ENCODE data around the gene TBC1D3B. TPM values are rescaled to one million over a fixed set of nuclear protein-coding genes. Genes with fewer than 3 reads are reported as not detected.
"Not testable (repeated sequence)": the region's sequence is repeated elsewhere in the genome, so short reads cannot be mapped to it uniquely, and the experiment has no call there.

Gene TBC1D3B
- polyA plus RNA-seq, 1 donor from 2014 or later: 0.84 TPM

- Mint-ChIP-seq H3K4me1 (peaks cover 64 to 78% (median 72%) of the 10 kb centered on the region in 3 donors), H3K36me3 (no peaks in the 10 kb centered on the region), H3K27ac (no peak overlapping the region), H3K27me3 (peaks cover 22% of the 10 kb centered on the region), H3K9me3 (no peaks in the 10 kb centered on the region), H3K4me3 (peak overlapping the region in 1 of 4 donors; percentile 34)
Measured at GRCh38 chr17:36131931-36132330, 44.5 kb downstream of the TBC1D3B start.

GRCh38 chr17:36131421-36131820 is 45.0 kb downstream of the TBC1D3B start:
- H3K36me3 Mint-ChIP-seq: no peaks in the 10 kb centered on the region
- peaks cover 21% of the 10 kb centered on the region for H3K27me3 Mint-ChIP-seq
- peaks cover 69 to 81% (median 77%) of the 10 kb centered on the region in 3 donors for H3K4me1 Mint-ChIP-seq
- no peak overlapping the region for H3K27ac Mint-ChIP-seq
- peaks cover 0 to 3% (median 0%) of the 10 kb centered on the region in 3 donors for H3K9me3 Mint-ChIP-seq
- H3K4me3 Mint-ChIP-seq: no peak overlapping the region

DNA sequence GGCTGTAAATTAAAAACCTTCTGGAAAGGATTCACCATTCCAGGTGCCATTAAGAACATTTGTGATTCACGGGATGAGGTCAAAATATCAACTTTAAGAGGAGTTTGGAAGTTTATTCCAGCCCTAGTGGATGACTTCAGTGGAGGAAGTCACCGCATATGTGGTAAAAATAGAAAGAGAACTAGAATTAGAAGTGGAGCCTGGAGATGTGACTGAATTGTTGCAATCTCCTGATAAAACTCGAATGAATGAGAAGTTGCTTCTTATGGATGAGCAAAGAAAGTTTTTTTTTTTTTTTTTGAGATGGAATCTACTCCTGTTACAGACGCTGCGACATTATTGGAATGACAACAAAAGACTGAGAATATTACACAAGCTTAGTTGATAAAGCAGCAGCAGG is 46.1 kb downstream of the TBC1D3B start:
- Mint-ChIP-seq H3K27ac (no peak overlapping the region), H3K27me3 (peaks cover 13% of the 10 kb centered on the region), H3K9me3 (peaks cover 0 to 10% (median 0%) of the 10 kb centered on the region in 3 donors), H3K36me3 (no peaks in the 10 kb centered on the region), H3K4me3 (no peak overlapping the region), H3K4me1 (peaks cover 65 to 74% (median 66%) of the 10 kb centered on the region in 3 donors)

DNA sequence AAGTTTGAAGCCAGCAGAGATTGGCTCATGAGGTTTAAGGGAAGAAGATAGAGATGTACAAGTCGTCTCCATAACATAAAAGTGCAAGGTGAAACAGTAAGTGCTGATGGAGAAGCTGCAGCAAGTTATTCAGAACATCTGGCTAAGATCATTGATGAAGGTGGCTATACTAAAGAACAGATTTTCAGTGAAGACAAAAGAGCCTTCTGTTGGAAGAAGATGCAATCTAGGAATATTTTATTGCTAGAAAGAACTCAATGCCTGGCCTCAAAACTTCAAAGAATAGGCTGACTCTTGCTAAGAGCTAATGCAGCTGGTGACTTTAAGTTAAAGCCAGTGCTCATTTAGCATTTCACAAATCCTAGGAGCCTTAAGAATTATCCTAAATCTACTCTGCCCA is 46.8 kb downstream of the TBC1D3B start:
- H3K4me3 Mint-ChIP-seq: peak overlapping the region in 1 of 4 donors; percentile 35
- no peaks in the 10 kb centered on the region for H3K36me3 Mint-ChIP-seq
- H3K27ac Mint-ChIP-seq: no peak overlapping the region
- peaks cover 60 to 68% (median 61%) of the 10 kb centered on the region in 3 donors for H3K4me1 Mint-ChIP-seq
- peaks cover 13% of the 10 kb centered on the region for H3K27me3 Mint-ChIP-seq
- peaks cover 0 to 10% (median 0%) of the 10 kb centered on the region in 3 donors for H3K9me3 Mint-ChIP-seq

GRCh38 chr17:36128411-36128978 is 47.9 kb downstream of the TBC1D3B start:
- H3K4me3 Mint-ChIP-seq: peak overlapping the region in 2 of 4 donors; percentile 74 to 92
- H3K4me1 Mint-ChIP-seq: peaks cover 57 to 62% (median 58%) of the 10 kb centered on the region in 3 donors
- no peaks in the 10 kb centered on the region for H3K36me3 Mint-ChIP-seq
- peaks cover 15% of the 10 kb centered on the region for H3K27me3 Mint-ChIP-seq
- no peak overlapping the region for H3K27ac Mint-ChIP-seq
- H3K9me3 Mint-ChIP-seq: peaks cover 0 to 10% (median 0%) of the 10 kb centered on the region in 3 donors

DNA sequence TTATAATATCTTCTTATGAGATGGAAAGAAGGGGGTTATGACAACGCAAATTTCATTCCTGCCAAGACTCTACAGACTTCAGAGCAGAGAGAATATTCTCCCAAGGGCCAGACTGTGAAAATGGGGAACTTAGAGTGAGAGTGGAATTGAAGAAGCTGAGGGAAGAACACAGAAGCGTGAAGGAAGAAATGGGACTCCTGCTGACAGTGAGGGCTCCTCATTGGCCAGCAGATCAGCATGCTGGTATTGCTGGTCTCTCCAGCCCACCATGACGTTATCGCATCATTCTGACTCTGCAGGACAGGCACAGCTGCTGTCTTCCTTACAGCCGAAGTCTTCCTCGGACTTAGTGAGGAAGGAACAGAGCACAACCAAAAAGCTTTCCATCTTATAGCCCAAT is 48.5 kb downstream of the TBC1D3B start:
- Mint-ChIP-seq H3K27ac (peak overlapping the region in 2 of 3 donors; percentile 32 to 73), H3K4me1 (peaks cover 52 to 57% (median 53%) of the 10 kb centered on the region in 3 donors), H3K9me3 (peaks cover 0 to 10% (median 0%) of the 10 kb centered on the region in 3 donors), H3K27me3 (peaks cover 15% of the 10 kb centered on the region), H3K36me3 (no peaks in the 10 kb centered on the region), H3K4me3 (peak overlapping the region; percentile 1 to 92 (median 50))

GRCh38 chr17:36127199-36127893 is 49.1 kb downstream of the TBC1D3B start:
- Mint-ChIP-seq H3K4me1 (peaks cover 46 to 51% (median 48%) of the 10 kb centered on the region in 3 donors), H3K9me3 (peaks cover 0 to 10% (median 0%) of the 10 kb centered on the region in 3 donors), H3K4me3 (peak overlapping the region; percentile 1 to 92 (median 53)), H3K27ac (peak overlapping the region; percentile 32 to 84 (median 73)), H3K36me3 (no peaks in the 10 kb centered on the region), H3K27me3 (peaks cover 17% of the 10 kb centered on the region)

- H3K27me3 Mint-ChIP-seq: peaks cover 19% of the 10 kb centered on the region
- peaks cover 0 to 16% (median 0%) of the 10 kb centered on the region in 3 donors for H3K9me3 Mint-ChIP-seq
- no peaks in the 10 kb centered on the region for H3K36me3 Mint-ChIP-seq
- peak overlapping the region in 2 of 4 donors; percentile 43 to 48 for H3K4me3 Mint-ChIP-seq
- H3K4me1 Mint-ChIP-seq: peaks cover 34 to 39% (median 37%) of the 10 kb centered on the region in 3 donors
- no peak overlapping the region for H3K27ac Mint-ChIP-seq
Measured at GRCh38 chr17:36124879-36125824, 51.3 kb downstream of the TBC1D3B start.

DNA sequence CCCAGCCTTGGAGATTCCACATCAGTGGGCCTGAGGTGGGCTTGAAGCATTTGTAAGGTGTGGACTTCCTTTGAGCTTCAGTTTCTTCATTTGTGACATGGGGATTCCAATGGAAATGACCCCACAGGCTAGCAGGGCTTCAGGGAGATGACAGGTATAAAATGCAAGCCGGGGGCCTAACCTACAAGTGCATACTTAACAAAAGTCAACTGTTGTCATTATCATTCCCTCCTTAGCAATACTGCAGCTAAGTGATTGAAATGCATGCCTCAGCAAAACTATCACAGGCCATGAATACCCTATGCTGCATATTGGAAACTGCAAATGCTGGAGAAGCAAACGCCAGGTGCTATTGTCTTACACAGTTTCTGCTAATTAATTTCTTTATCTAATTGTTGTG is 53.0 kb downstream of the TBC1D3B start:
- H3K36me3 Mint-ChIP-seq: no peaks in the 10 kb centered on the region
- H3K4me1 Mint-ChIP-seq: peaks cover 20 to 26% (median 23%) of the 10 kb centered on the region in 3 donors
- no peak overlapping the region for H3K27ac Mint-ChIP-seq
- peaks cover 16% of the 10 kb centered on the region for H3K27me3 Mint-ChIP-seq
- no peak overlapping the region for H3K4me3 Mint-ChIP-seq
- peaks cover 0 to 16% (median 0%) of the 10 kb centered on the region in 3 donors for H3K9me3 Mint-ChIP-seq

GRCh38 chr17:36121099-36121498 is 55.3 kb downstream of the TBC1D3B start:
- Mint-ChIP-seq H3K9me3 (peaks cover 0 to 11% (median 0%) of the 10 kb centered on the region in 3 donors), H3K27me3 (peaks cover 13% of the 10 kb centered on the region)
- not testable (repeated sequence) for H3K36me3 Mint-ChIP-seq, H3K4me1 Mint-ChIP-seq, H3K4me3 Mint-ChIP-seq, H3K27ac Mint-ChIP-seq

- H3K27ac Mint-ChIP-seq: no peak overlapping the region
- peaks cover 13% of the 10 kb centered on the region for H3K27me3 Mint-ChIP-seq
Measured at GRCh38 chr17:36120221-36120620, 56.2 kb downstream of the TBC1D3B start.

GRCh38 chr17:36118477-36119353 is 57.7 kb downstream of the TBC1D3B start:
- peak overlapping the region in 1 of 3 donors; percentile 49 for H3K27ac Mint-ChIP-seq
- H3K27me3 Mint-ChIP-seq: peaks cover 13% of the 10 kb centered on the region

More at GRCh38 chr17:36120221-36120620, 56.2 kb downstream of the TBC1D3B start:
- Mint-ChIP-seq H3K36me3 (no peaks in the 10 kb centered on the region), H3K4me1 (peaks cover 0 to 8% (median 0%) of the 10 kb centered on the region in 3 donors), H3K4me3 (no peak overlapping the region), H3K9me3 (peaks cover 0 to 5% (median 4%) of the 10 kb centered on the region in 3 donors)

DNA sequence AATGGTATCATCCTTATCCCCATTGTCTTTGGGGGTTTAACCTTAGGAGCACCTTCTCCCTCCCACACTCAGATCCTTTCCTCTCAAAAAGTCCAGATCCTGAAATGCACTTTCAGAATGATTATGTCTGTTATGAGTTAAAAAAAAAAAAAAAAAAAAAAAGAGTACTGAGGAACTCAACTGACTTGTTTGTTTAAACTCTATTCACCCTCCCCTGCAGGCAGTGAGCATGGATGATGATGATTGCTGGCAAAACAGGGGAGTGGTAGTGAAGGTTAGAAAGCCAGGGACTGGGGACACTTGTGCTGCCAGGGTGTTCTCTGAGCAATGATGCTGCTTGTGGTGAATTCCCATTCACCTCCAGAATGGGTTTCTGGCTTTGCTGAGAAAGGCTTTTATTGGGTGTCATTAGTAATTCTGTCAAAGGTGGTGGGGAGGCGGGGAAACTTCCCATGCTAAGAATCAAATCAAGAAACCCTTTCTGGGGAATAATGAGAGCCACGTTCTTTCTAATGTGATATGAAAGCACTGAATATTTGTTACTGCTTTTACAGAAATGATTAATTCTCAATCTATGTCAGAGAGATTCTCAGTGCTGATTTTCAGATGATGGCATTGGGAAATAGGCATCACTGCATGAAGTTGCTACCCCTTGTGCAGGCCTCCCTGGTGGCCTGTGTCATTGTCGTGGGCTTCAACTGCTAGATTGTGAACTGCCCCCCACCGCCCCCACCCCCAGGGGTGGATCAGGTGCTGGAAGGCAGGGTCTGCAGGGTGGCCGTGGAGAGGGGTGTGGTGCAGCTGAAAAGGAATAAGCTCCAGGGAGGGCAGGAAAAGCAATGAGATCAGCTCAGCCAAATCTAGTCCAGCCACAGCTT is 58.7 kb downstream of the TBC1D3B start:
- peaks cover under 1% of the 10 kb centered on the region for H3K36me3 Mint-ChIP-seq
- H3K9me3 Mint-ChIP-seq: peaks cover 2 to 6% (median 4%) of the 10 kb centered on the region in 3 donors
- no peak overlapping the region for H3K4me3 Mint-ChIP-seq
- peaks cover 10% of the 10 kb centered on the region for H3K27me3 Mint-ChIP-seq
- H3K4me1 Mint-ChIP-seq: peaks cover 0 to 8% (median 0%) of the 10 kb centered on the region in 3 donors
- H3K27ac Mint-ChIP-seq: peak overlapping the region in 1 of 3 donors; percentile 49

More at GRCh38 chr17:36118477-36119353, 57.7 kb downstream of the TBC1D3B start:
- Mint-ChIP-seq H3K36me3 (no peaks in the 10 kb centered on the region), H3K4me3 (no peak overlapping the region), H3K4me1 (peaks cover 0 to 8% (median 0%) of the 10 kb centered on the region in 3 donors), H3K9me3 (peaks cover 0 to 5% (median 4%) of the 10 kb centered on the region in 3 donors)

Data from IgD-negative memory B cell (primary cell).